ENCODE data around the gene CREBRF. TPM values are rescaled to one million over a fixed set of nuclear protein-coding genes. Genes with fewer than 3 reads are reported as not detected.
"Not testable (repeated sequence)": the region's sequence is repeated elsewhere in the genome, so short reads cannot be mapped to it uniquely, and the experiment has no call there.

Gene CREBRF
- total RNA-seq, 1 experiment from 2014 or later: 16.9 TPM

- TF ChIP-seq EZH2 (IDR thresholded peaks at IDR 0.05; ENCODE audit: low read depth): no peak
- no peak for TF ChIP-seq CTCF (conservative IDR thresholded peaks at IDR 0.05)
- Histone ChIP-seq H3K9me3 (ENCODE audit: insufficient read depth, low read depth) (no peaks in the 10 kb centered on the region), H3K4me3 (no peak overlapping the region), H3K9me2 (ENCODE audit: insufficient read depth) (no peaks in the 10 kb centered on the region), H3K79me2 (ENCODE audit: low read depth) (no peaks in the 10 kb centered on the region), H3K4me2 (no peak overlapping the region), H3K36me3 (ENCODE audit: low read depth) (no peaks in the 10 kb centered on the region), H3K27me3 (ENCODE audit: insufficient read depth, low read depth) (no peaks in the 10 kb centered on the region), H4K20me1 (ENCODE audit: insufficient read depth) (no peaks in the 10 kb centered on the region), H2AFZ (no peak overlapping the region), H3K27ac (no peak overlapping the region), H3K4me1 (replicated peaks; ENCODE audit: insufficient read depth) (no peaks in the 10 kb centered on the region), H3F3A (ENCODE audit: insufficient read depth, low read depth) (no peaks in the 10 kb centered on the region)
- no peak for DNase-seq
- ChIA-PET CTCF (no interaction called here), POLR2A (ENCODE audit: unreplicated experiment) (no interaction called here)
- no TSS peak for BruUV-seq (replicated peaks)
- intact Hi-C loops (cut with micrococcal nuclease; ENCODE audit: unreplicated experiment): no loop called here
Observed at GRCh38 chr5:173042763-173043107, 13.4 kb upstream of the CREBRF start.

DNA sequence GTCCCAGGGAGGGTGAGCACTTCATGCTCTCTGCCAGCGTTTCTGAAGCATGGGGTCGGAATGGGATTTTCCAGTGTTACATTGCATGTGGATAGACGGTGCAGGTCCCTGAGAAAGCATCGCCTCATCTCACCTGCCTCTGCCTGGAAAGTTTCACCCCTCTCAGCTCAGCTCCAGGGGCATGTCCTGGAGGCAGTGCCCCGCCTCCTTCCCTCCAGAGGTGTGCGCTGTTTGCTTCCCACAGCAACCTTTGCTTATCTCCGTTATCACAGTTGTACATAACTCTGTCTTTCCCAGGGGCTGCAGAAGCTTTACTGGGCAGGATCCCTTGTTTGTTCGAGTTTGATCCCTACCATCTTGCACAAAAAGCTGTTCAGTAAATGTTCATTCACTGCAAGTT is 10.7 kb upstream of the CREBRF start:
- H3K27ac ChIP-seq: no peak overlapping the region
- no peak for TF ChIP-seq CTCF (conservative IDR thresholded peaks at IDR 0.05)
- no peak for TF ChIP-seq EZH2 (IDR thresholded peaks at IDR 0.05; ENCODE audit: low read depth)
- H4K20me1 ChIP-seq (ENCODE audit: insufficient read depth): no peaks in the 10 kb centered on the region
- H3K9me2 ChIP-seq (ENCODE audit: insufficient read depth): no peaks in the 10 kb centered on the region
- CTCF ChIA-PET: no interaction called here
- BruUV-seq (replicated peaks): no TSS peak
- H3K27me3 ChIP-seq (ENCODE audit: insufficient read depth, low read depth): no peaks in the 10 kb centered on the region
- intact Hi-C loops (cut with micrococcal nuclease; ENCODE audit: unreplicated experiment): no loop called here
- H2AFZ ChIP-seq: no peak overlapping the region
- H3K4me1 ChIP-seq (replicated peaks; ENCODE audit: insufficient read depth): no peaks in the 10 kb centered on the region
- no peaks in the 10 kb centered on the region for H3F3A ChIP-seq (ENCODE audit: insufficient read depth, low read depth)
- no peak overlapping the region for H3K4me2 ChIP-seq
- no peak overlapping the region for H3K4me3 ChIP-seq
- no peaks in the 10 kb centered on the region for H3K36me3 ChIP-seq (ENCODE audit: low read depth)
- H3K9me3 ChIP-seq (ENCODE audit: insufficient read depth, low read depth): no peaks in the 10 kb centered on the region
- H3K79me2 ChIP-seq (ENCODE audit: low read depth): no peaks in the 10 kb centered on the region
- DNase-seq: no peak
- POLR2A ChIA-PET (ENCODE audit: unreplicated experiment): interaction anchor here (0.6 kb wide), 1 partner anchor 275 kb away, joined by 3 read pairs; no protein-coding TSS in a partner anchor

- H3K4me2 ChIP-seq; intact Hi-C loops (cut with micrococcal nuclease; ENCODE audit: unreplicated experiment); H3K9me2 ChIP-seq (ENCODE audit: insufficient read depth); CTCF ChIA-PET; H3K4me3 ChIP-seq; H3K79me2 ChIP-seq (ENCODE audit: low read depth); H3K9me3 ChIP-seq (ENCODE audit: insufficient read depth, low read depth); BruUV-seq (replicated peaks); H3K36me3 ChIP-seq (ENCODE audit: low read depth); H3K27ac ChIP-seq; DNase-seq; POLR2A ChIA-PET (ENCODE audit: unreplicated experiment); H2AFZ ChIP-seq; H3F3A ChIP-seq (ENCODE audit: insufficient read depth, low read depth); H4K20me1 ChIP-seq (ENCODE audit: insufficient read depth); H3K27me3 ChIP-seq (ENCODE audit: insufficient read depth, low read depth): not testable (repeated sequence)
- peaks cover 11% of the 10 kb centered on the region for H3K4me1 ChIP-seq (replicated peaks; ENCODE audit: insufficient read depth)
Observed at GRCh38 chr5:173047096-173047837, 8.9 kb upstream of the CREBRF start.

DNA sequence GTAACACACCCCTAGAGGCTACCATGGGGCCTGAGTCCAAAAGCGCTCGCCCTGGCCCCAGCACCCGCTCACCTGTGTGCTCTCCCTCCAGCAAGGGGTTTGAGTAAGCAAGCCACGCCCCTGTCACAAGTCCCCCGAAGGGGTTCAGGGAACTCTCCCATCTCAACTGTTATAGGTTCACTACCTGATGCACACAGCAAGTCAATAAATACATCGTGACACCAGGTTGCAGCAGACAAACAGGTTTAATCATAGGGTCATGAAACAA is 8.4 kb upstream of the CREBRF start:
- H3K9me2 ChIP-seq (ENCODE audit: insufficient read depth): no peaks in the 10 kb centered on the region
- intact Hi-C loops (cut with micrococcal nuclease; ENCODE audit: unreplicated experiment): no loop called here
- no peak overlapping the region for H3K27ac ChIP-seq
- H3F3A ChIP-seq (ENCODE audit: insufficient read depth, low read depth): no peaks in the 10 kb centered on the region; the same call in 1 of the 2 replicates
- no peak for DNase-seq
- no peak overlapping the region for H2AFZ ChIP-seq
- POLR2A ChIA-PET (ENCODE audit: unreplicated experiment): no interaction called here
- H4K20me1 ChIP-seq (ENCODE audit: insufficient read depth): no peaks in the 10 kb centered on the region
- no peaks in the 10 kb centered on the region for H3K9me3 ChIP-seq (ENCODE audit: insufficient read depth, low read depth)
- H3K79me2 ChIP-seq (ENCODE audit: low read depth): no peaks in the 10 kb centered on the region
- CTCF ChIA-PET: no interaction called here
- H3K27me3 ChIP-seq (ENCODE audit: insufficient read depth, low read depth): no peaks in the 10 kb centered on the region
- peaks cover 12% of the 10 kb centered on the region for H3K4me1 ChIP-seq (replicated peaks; ENCODE audit: insufficient read depth)
- BruUV-seq (replicated peaks): no TSS peak
- no peak overlapping the region for H3K4me3 ChIP-seq
- H3K36me3 ChIP-seq (ENCODE audit: low read depth): no peaks in the 10 kb centered on the region
- no peak overlapping the region for H3K4me2 ChIP-seq
- TF ChIP-seq EZH2 (IDR thresholded peaks at IDR 0.05; ENCODE audit: low read depth) (no peak), CTCF (conservative IDR thresholded peaks at IDR 0.05) (no peak)
